ENCODE results near the gene ABCF3. TPM values are rescaled to one million over a fixed set of nuclear protein-coding genes. Genes with fewer than 3 reads are reported as not detected.
A peak's percentile ranks its signal among the peaks of the same experiment; 100 is the strongest.

ABCF3 gene
- total RNA-seq, 1 experiment from 2014 or later, result 63.5 TPM

GRCh38 chr3:184228376-184229137 lies 42.6 kb downstream of the ABCF3 start:
- in situ Hi-C loops (cut with HindIII; ENCODE audit: low sequenced_read_pairs), result no loop called here

GRCh38 chr3:184229394-184230080 lies 43.5 kb downstream of the ABCF3 start, which contains the start of gene VWA5B2:
Gene VWA5B2 (plus strand): TSS chr3:184229585. CDS start chr3:184230529, 944 bp downstream.
- DNase-seq (ENCODE audit: low spot score), result peak; percentile 79
- in situ Hi-C loops (cut with HindIII; ENCODE audit: low sequenced_read_pairs), result no loop called here

More at GRCh38 chr3:184228376-184229137, 42.6 kb downstream of the ABCF3 start:
- DNase-seq (ENCODE audit: low spot score), result peak; percentile 25

GRCh38 chr3:184230081-184230602 lies 44.1 kb downstream of the ABCF3 start:
- DNase-seq (ENCODE audit: low spot score), result no peak
- in situ Hi-C loops (cut with HindIII; ENCODE audit: low sequenced_read_pairs), result no loop called here

- peak; percentile 86 for DNase-seq (ENCODE audit: low spot score)
- in situ Hi-C loops (cut with HindIII; ENCODE audit: low sequenced_read_pairs), result no loop called here
These were observed 44.9 kb downstream of the ABCF3 start for GRCh38 chr3:184230603-184231528.

GRCh38 chr3:184231671-184232070 lies 45.7 kb downstream of the ABCF3 start:
- DNase-seq (ENCODE audit: low spot score), result no peak
- in situ Hi-C loops (cut with HindIII; ENCODE audit: low sequenced_read_pairs), result no loop called here

GRCh38 chr3:184233127-184233843 lies 47.3 kb downstream of the ABCF3 start:
- in situ Hi-C loops (cut with HindIII; ENCODE audit: low sequenced_read_pairs), result no loop called here
- no peak for DNase-seq (ENCODE audit: low spot score)

GRCh38 chr3:184234224-184234623 lies 48.2 kb downstream of the ABCF3 start:
- peak; percentile 91 for DNase-seq (ENCODE audit: low spot score)
- in situ Hi-C loops (cut with HindIII; ENCODE audit: low sequenced_read_pairs), result no loop called here

- in situ Hi-C loops (cut with HindIII; ENCODE audit: low sequenced_read_pairs), result no loop called here
- peak; percentile 30 for DNase-seq (ENCODE audit: low spot score)
These were observed 48.8 kb downstream of the ABCF3 start for GRCh38 chr3:184234671-184235380.

GRCh38 chr3:184235381-184236032 lies 49.5 kb downstream of the ABCF3 start:
- in situ Hi-C loops (cut with HindIII; ENCODE audit: low sequenced_read_pairs), result no loop called here
- DNase-seq (ENCODE audit: low spot score), result no peak

- DNase-seq (ENCODE audit: low spot score), result no peak
These were observed 50.0 kb downstream of the ABCF3 start for GRCh38 chr3:184236033-184236410.

GRCh38 chr3:184236636-184237035 lies 50.6 kb downstream of the ABCF3 start:
- DNase-seq (ENCODE audit: low spot score), result no peak
- in situ Hi-C loops (cut with HindIII; ENCODE audit: low sequenced_read_pairs), result no loop called here

More at GRCh38 chr3:184236033-184236410, 50.0 kb downstream of the ABCF3 start:
- in situ Hi-C loops (cut with HindIII; ENCODE audit: low sequenced_read_pairs), result no loop called here

- no peak for DNase-seq (ENCODE audit: low spot score)
- in situ Hi-C loops (cut with HindIII; ENCODE audit: low sequenced_read_pairs), result no loop called here
These were observed 51.2 kb downstream of the ABCF3 start for GRCh38 chr3:184237211-184237610.

GRCh38 chr3:184237807-184238206 lies 51.8 kb downstream of the ABCF3 start:
- DNase-seq (ENCODE audit: low spot score), result no peak
- in situ Hi-C loops (cut with HindIII; ENCODE audit: low sequenced_read_pairs), result no loop called here

GRCh38 chr3:184238246-184238818 lies 52.3 kb downstream of the ABCF3 start:
- DNase-seq (ENCODE audit: low spot score), result peak; percentile 72
- in situ Hi-C loops (cut with HindIII; ENCODE audit: low sequenced_read_pairs), result no loop called here

GRCh38 chr3:184239221-184239620 lies 53.2 kb downstream of the ABCF3 start:
- in situ Hi-C loops (cut with HindIII; ENCODE audit: low sequenced_read_pairs), result no loop called here
- DNase-seq (ENCODE audit: low spot score), result no peak

GRCh38 chr3:184239708-184240107 lies 53.7 kb downstream of the ABCF3 start:
- in situ Hi-C loops (cut with HindIII; ENCODE audit: low sequenced_read_pairs), result no loop called here
- no peak for DNase-seq (ENCODE audit: low spot score)

Measured in G401 (cell line).